ENCODE results near the gene ENSA.
"Not testable (repeated sequence)": the region's sequence is repeated elsewhere in the genome, so short reads cannot be mapped to it uniquely, and the experiment has no call there.

Gene ENSA

GRCh38 chr1:150579945-150580642, 49.3 kb downstream of the ENSA start:
- no peak for DNase-seq

GRCh38 chr1:150579110-150579944, 50.1 kb downstream of the ENSA start, which contains the start of gene MCL1:
TSS of gene MCL1 (minus strand) at chr1:150579610. CDS start at chr1:150579530, 80 bp downstream.
- peak; percentile 98 to 99 (median 98) for DNase-seq

- peak; percentile 93 to 98 (median 95) for DNase-seq
These were observed 50.9 kb downstream of the ENSA start for GRCh38 chr1:150578272-150579109.

- peak in 2 of 3 donors; percentile 23 to 42 for DNase-seq
These were observed 51.7 kb downstream of the ENSA start for GRCh38 chr1:150577557-150578271.

GRCh38 chr1:150576794-150577556, 52.4 kb downstream of the ENSA start:
- DNase-seq = peak in 2 of 3 donors; percentile 21 to 26

- no peak for DNase-seq
These were observed 53.1 kb downstream of the ENSA start for GRCh38 chr1:150576367-150576711.

- peak in 2 of 3 donors; percentile 50 to 53 for DNase-seq
These were observed 53.7 kb downstream of the ENSA start for GRCh38 chr1:150575518-150576366.

- DNase-seq = peak in 1 of 3 donors; percentile 49
These were observed 54.3 kb downstream of the ENSA start for GRCh38 chr1:150575072-150575489.

GRCh38 chr1:150574260-150575071, 54.9 kb downstream of the ENSA start:
- no peak for DNase-seq

GRCh38 chr1:150573648-150574071, 55.8 kb downstream of the ENSA start:
- DNase-seq = not testable (repeated sequence)

- no peak for DNase-seq
These were observed 56.3 kb downstream of the ENSA start for GRCh38 chr1:150572918-150573647.
